Small intestine (tissue), 7 donors: Measurements from ENCODE around the gene BSDC1. TPM values are rescaled to one million over a fixed set of nuclear protein-coding genes. Genes with fewer than 3 reads are reported as not detected.
A peak's percentile ranks its signal among the peaks of the same experiment; 100 is the strongest.

ENCODE experiments used
- DNase-seq, 2 donors: peaks; one replicate each; pipeline versions ENCODE4 v3.0.0 to v3.0.0-alpha.2; 2013
- FAIRE-seq: peaks from 2 replicates; lab custom pipeline; 2012; peaks lifted over from hg19 to GRCh38; lab: Jason Lieb, UNC
- H3K27ac ChIP-seq, 3 donors: one replicate each; pipeline ENCODE4 v1.5.1; 2013; ENCODE audit warnings: low read length in 2 of 3, mild to moderate bottlenecking in 2 of 3, control low read depth in 1 of 3, inconsistent platforms in 1 of 3, low read depth in 1 of 3, moderate library complexity in 1 of 3
- H3K27me3 ChIP-seq, 3 donors: one replicate each; pipeline ENCODE4 v1.6.1; 2013; ENCODE audit warnings: low read length in 3 of 3, inconsistent platforms in 1 of 3; ENCODE audit not compliant: control insufficient read depth in 3 of 3, insufficient read depth in 3 of 3
- H3K36me3 ChIP-seq, 3 donors: one replicate each; pipeline ENCODE4 v1.6.1; 2013; ENCODE audit warnings: low read length in 3 of 3, inconsistent platforms in 1 of 3, low read depth in 1 of 3, mild to moderate bottlenecking in 1 of 3, moderate library complexity in 1 of 3; ENCODE audit not compliant: control insufficient read depth in 3 of 3, insufficient read depth in 2 of 3
- H3K4me1 ChIP-seq, 3 donors: one replicate each; pipeline ENCODE4 v1.6.1; 2013; ENCODE audit warnings: low read length in 2 of 3, inconsistent platforms in 1 of 3, low read depth in 1 of 3, mild to moderate bottlenecking in 1 of 3, moderate library complexity in 1 of 3; ENCODE audit not compliant: control insufficient read depth in 3 of 3, insufficient read depth in 2 of 3
- H3K4me3 ChIP-seq, 3 donors: one replicate each; pipeline ENCODE4 v1.5.1; 2013; ENCODE audit warnings: low read length in 3 of 3, control low read depth in 1 of 3, inconsistent platforms in 1 of 3, low read depth in 1 of 3, mild to moderate bottlenecking in 1 of 3, moderate library complexity in 1 of 3
- H3K9me3 ChIP-seq, 2 donors: one replicate each; pipeline ENCODE4 v1.6.1; 2013; ENCODE audit warnings: low read depth in 1 of 2, low read length in 1 of 2; ENCODE audit not compliant: control insufficient read depth in 2 of 2, insufficient read depth in 1 of 2
- WGBS, 3 donors: extraction: QIAGEN DNeasy Blood & Tissue Kit; methylation state at CpG; one replicate each; pipeline ENCODE4 v1.1.7; 2013; 5-methylcytosine and 5-hydroxymethylcytosine counted together
- polyA plus RNA-seq, 4 donors: library from polyadenylated mRNA; stranded (reverse) in 3 of 4; unstranded in 1 of 4; fragments of 200-250 nt in 3 of 4; fragments of 120-200 nt in 1 of 4; gene quantifications; one replicate each; pipeline versions ENCODE4 v1.2.1 to v1.2.3, GENCODE V29; 2013
- donor health status: healthy with polysubstance abuse.
- donor health status: control.
- donor health status: control.
- donor health status: Bipolar disorder and iron deficiency.
- donor health status: healthy.

Gene BSDC1
- polyA plus RNA-seq, 4 donors: 38.5 to 61.2 (median 39.4) TPM

DNA sequence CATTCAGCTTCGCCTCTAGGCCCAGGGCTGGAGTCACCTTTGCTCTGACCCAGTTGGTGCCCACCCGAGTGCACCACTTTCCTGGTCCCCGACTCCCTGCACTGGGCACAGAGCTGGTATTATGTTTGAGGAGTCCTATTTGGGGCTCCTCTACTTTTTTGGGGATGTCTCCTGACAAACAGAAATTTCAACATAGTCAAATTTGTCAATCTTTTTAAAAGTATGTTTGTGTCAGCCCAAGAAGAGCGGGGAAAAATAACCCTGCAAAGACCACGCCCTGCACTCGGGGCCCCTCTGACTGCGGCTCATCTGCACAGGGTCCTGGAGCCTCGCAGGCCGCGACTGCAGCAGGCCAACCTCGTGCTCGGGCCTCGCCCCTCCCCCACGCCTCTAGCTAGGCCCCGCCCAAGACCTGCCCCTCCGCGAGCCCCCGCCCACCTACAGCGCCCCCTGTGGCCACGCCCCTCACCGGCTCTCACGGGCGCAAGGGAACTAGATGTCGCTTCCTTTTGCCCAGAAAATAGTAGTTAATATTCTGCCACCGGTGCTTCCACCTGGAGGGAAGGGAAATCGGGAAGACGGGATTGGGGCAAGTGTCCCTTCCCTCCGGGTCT is 43.3 kb downstream of the BSDC1 start:
- H3K9me3 ChIP-seq: peaks cover 0 to 9% of the 10 kb centered on the region in 2 donors
- peak overlapping the region; percentile 40 to 63 (median 63) for H3K4me3 ChIP-seq
- H3K36me3 ChIP-seq: peaks cover 0 to 14% (median 0%) of the 10 kb centered on the region in 3 donors
- no peaks in the 10 kb centered on the region for H3K27me3 ChIP-seq
- 20 to 21% (median 21%) methylated on average over 24 to 28 of the region's 28 CpGs for WGBS, 3 donors
- H3K4me1 ChIP-seq: peaks cover 4 to 21% (median 9%) of the 10 kb centered on the region in 3 donors
- FAIRE-seq (no peak), DNase-seq (no peak)
- peak overlapping the region; percentile 77 to 91 (median 89) for H3K27ac ChIP-seq

DNA sequence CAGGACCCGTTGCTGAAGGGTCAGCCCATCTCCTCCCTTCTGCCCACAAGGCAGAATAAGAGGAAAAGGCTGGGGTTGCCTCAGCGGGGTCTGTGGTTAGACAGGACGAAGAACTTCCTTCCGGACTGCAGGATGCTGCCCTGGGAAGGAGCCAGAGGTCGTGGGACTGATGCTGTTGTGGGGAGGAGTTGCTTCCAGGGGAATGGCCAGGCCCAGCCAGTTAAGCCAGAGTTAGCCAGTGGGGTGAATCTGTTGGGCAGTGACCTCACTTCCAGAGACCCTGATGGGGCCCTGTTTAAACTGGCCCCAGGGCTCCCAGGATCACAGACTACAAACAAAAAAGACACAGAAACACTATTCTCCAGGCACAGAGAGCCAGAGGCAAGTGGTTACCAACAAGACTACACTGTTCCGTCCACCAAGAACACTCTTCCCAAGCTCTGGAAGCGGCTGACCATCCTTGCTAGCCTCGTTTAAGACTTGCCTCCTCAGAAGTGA is 45.0 kb downstream of the BSDC1 start:
- H3K4me1 ChIP-seq: peaks cover 4 to 31% (median 9%) of the 10 kb centered on the region in 3 donors
- 53 to 73% (median 65%) methylated on average over 8 of the region's 8 CpGs for WGBS, 3 donors
- no peak for FAIRE-seq
- H3K36me3 ChIP-seq: peaks cover 0 to 5% (median 0%) of the 10 kb centered on the region in 3 donors
- H3K27ac ChIP-seq: peak overlapping the region in 1 of 3 donors; percentile 2
- no peak for DNase-seq
- H3K4me3 ChIP-seq: no peak overlapping the region
- peaks cover 0 to 9% of the 10 kb centered on the region in 2 donors for H3K9me3 ChIP-seq
- no peaks in the 10 kb centered on the region for H3K27me3 ChIP-seq

- 81 to 88% (median 85%) methylated on average over 7 to 9 of the region's 9 CpGs for WGBS, 3 donors
- DNase-seq: no peak
- no peak for FAIRE-seq
Observed at GRCh38 chr1:32346532-32347157, 47.6 kb downstream of the BSDC1 start.

GRCh38 chr1:32345289-32345827 is 48.9 kb downstream of the BSDC1 start:
- 9 to 32% (median 12%) methylated on average over 8 of the region's 8 CpGs for WGBS, 3 donors
- Histone ChIP-seq H3K27me3 (no peaks in the 10 kb centered on the region), H3K9me3 (peaks cover 0 to 2% of the 10 kb centered on the region in 2 donors), H3K27ac (peak overlapping the region in 1 of 3 donors; percentile 13), H3K4me3 (no peak overlapping the region), H3K4me1 (peaks cover 0 to 10% (median 0%) of the 10 kb centered on the region in 3 donors), H3K36me3 (peaks cover 0 to 2% (median 0%) of the 10 kb centered on the region in 3 donors)
- FAIRE-seq (no peak), DNase-seq (peak; percentile 46 to 56)

More at GRCh38 chr1:32346532-32347157, 47.6 kb downstream of the BSDC1 start:
- Histone ChIP-seq H3K4me1 (peaks cover 0 to 13% (median 0%) of the 10 kb centered on the region in 3 donors), H3K36me3 (peaks cover 0 to 2% (median 0%) of the 10 kb centered on the region in 3 donors), H3K27ac (no peak overlapping the region), H3K9me3 (peaks cover 0 to 9% of the 10 kb centered on the region in 2 donors), H3K27me3 (no peaks in the 10 kb centered on the region), H3K4me3 (no peak overlapping the region)

GRCh38 chr1:32342704-32343103 is 51.5 kb downstream of the BSDC1 start:
- no peaks in the 10 kb centered on the region for H3K27me3 ChIP-seq
- DNase-seq (no peak), FAIRE-seq (no peak)
- WGBS, 3 donors: 89 to 90% (median 89%) methylated on average over 10 of the region's 10 CpGs
- H3K9me3 ChIP-seq: no peaks in the 10 kb centered on the region
- H3K4me1 ChIP-seq: peaks cover 0 to 19% (median 0%) of the 10 kb centered on the region in 3 donors
- H3K36me3 ChIP-seq: peaks cover 0 to 2% (median 0%) of the 10 kb centered on the region in 3 donors
- H3K27ac ChIP-seq: no peak overlapping the region
- H3K4me3 ChIP-seq: no peak overlapping the region

- 42 to 58% (median 44%) methylated on average over 5 of the region's 5 CpGs for WGBS, 3 donors
- Histone ChIP-seq H3K27me3 (no peaks in the 10 kb centered on the region), H3K4me1 (peaks cover 0 to 23% (median 0%) of the 10 kb centered on the region in 3 donors), H3K27ac (no peak overlapping the region), H3K4me3 (no peak overlapping the region), H3K36me3 (peaks cover 0 to 2% (median 0%) of the 10 kb centered on the region in 3 donors), H3K9me3 (no peaks in the 10 kb centered on the region)
- FAIRE-seq (no peak), DNase-seq (no peak)
Observed at GRCh38 chr1:32341971-32342370, 52.3 kb downstream of the BSDC1 start.

GRCh38 chr1:32341186-32341757 is 53.0 kb downstream of the BSDC1 start:
- Histone ChIP-seq H3K27me3 (no peaks in the 10 kb centered on the region), H3K36me3 (peaks cover 0 to 2% (median 0%) of the 10 kb centered on the region in 3 donors), H3K27ac (no peak overlapping the region), H3K9me3 (no peaks in the 10 kb centered on the region), H3K4me3 (no peak overlapping the region), H3K4me1 (peaks cover 0 to 28% (median 2%) of the 10 kb centered on the region in 3 donors)
- FAIRE-seq (no peak), DNase-seq (no peak)
- 92 to 95% (median 93%) methylated on average over 11 of the region's 11 CpGs for WGBS, 3 donors

DNA sequence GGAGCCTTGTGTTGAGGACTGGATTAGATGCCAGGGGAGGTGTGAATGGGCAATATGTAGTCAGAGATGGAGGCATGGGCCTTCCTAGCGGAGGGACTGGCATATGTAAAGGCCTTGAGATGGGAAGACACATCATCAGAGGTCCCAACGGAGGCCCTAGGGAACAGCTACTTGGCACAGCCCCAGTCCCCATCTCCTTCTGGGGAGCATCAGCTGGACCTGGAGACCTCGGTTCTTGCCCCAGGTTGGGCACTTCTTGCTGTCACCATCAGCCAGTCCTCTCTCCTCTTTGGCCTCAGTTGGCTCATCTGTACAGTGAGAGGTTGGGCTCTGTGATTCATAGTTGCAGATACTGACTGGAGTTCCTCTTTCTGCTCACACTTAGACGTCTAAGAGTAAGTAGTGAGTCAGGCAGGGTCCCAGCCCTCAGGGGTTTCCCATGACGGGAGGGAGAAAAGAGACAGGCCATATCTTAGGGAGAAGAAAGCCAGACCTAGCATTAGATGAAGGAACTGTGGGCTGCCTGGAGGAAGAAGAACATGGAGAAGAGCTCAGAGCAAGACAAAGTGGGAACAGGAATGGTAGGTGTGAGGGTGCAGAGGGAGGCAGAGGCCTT is 54.8 kb downstream of the BSDC1 start:
- Histone ChIP-seq H3K4me1 (peaks cover 0 to 21% (median 2%) of the 10 kb centered on the region in 3 donors), H3K27me3 (no peaks in the 10 kb centered on the region), H3K36me3 (peaks cover 0 to 7% (median 0%) of the 10 kb centered on the region in 3 donors), H3K4me3 (no peak overlapping the region), H3K9me3 (no peaks in the 10 kb centered on the region), H3K27ac (no peak overlapping the region)
- 73 to 79% (median 74%) methylated on average over 5 of the region's 5 CpGs for WGBS, 3 donors
- no peak for DNase-seq
- no peak for FAIRE-seq
